Measurements from ENCODE around the gene NCEH1. TPM values are rescaled to one million over a fixed set of nuclear protein-coding genes. Genes with fewer than 3 reads are reported as not detected.
A peak's percentile ranks its signal among the peaks of the same experiment; 100 is the strongest.
"Not testable (repeated sequence)": the region's sequence is repeated elsewhere in the genome, so short reads cannot be mapped to it uniquely, and the experiment has no call there.

NCEH1 gene
- total RNA-seq, 3 donors from 2014 or later = 4.5 to 5.9 (median 4.6) TPM

DNA sequence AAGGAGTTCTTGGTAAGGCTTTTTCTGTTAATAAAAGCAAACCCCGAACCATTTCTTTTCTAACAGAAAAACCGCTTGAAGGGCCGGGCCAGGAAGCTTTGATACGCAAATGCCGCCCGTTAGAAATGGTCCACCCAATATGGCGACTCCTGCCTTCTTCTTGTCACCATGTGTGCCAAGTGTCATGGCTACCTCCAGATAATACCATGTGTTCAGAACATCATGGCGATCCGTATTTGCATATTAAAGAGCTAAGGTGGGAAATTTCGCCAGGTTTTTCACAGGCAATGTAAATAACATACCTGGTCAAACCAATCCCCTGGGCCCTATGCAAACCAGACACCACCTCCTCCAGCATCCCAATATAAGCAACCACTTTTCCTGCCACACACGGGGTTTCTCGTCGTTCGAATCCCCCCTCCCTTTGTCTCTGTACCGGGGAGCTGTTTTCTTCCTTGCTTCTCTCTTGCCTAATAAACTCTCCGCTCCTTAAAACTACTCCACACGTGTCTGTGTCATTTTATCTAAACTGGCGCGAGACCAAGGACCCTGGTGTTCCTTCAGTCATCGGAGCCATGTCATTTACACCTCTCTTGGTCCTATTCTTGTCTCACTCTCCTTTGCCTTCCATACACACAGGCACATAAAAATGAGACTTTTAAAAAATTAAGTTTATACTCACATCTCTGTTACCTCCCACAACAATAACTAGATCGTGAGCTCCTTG is 34.5 kb downstream of the NCEH1 start:
- H3K9me3 Mint-ChIP-seq = no peaks in the 10 kb centered on the region
- ATAC-seq (no peak), DNase-seq (no peak)
- H3K4me1 Mint-ChIP-seq (ENCODE audit: low read depth) = no peaks in the 10 kb centered on the region
- H3K4me3 Mint-ChIP-seq = no peak overlapping the region
- no peaks in the 10 kb centered on the region for H3K27me3 Mint-ChIP-seq (ENCODE audit: low read depth)
- no peaks in the 10 kb centered on the region for H3K36me3 Mint-ChIP-seq (ENCODE audit: insufficient read depth)

DNA sequence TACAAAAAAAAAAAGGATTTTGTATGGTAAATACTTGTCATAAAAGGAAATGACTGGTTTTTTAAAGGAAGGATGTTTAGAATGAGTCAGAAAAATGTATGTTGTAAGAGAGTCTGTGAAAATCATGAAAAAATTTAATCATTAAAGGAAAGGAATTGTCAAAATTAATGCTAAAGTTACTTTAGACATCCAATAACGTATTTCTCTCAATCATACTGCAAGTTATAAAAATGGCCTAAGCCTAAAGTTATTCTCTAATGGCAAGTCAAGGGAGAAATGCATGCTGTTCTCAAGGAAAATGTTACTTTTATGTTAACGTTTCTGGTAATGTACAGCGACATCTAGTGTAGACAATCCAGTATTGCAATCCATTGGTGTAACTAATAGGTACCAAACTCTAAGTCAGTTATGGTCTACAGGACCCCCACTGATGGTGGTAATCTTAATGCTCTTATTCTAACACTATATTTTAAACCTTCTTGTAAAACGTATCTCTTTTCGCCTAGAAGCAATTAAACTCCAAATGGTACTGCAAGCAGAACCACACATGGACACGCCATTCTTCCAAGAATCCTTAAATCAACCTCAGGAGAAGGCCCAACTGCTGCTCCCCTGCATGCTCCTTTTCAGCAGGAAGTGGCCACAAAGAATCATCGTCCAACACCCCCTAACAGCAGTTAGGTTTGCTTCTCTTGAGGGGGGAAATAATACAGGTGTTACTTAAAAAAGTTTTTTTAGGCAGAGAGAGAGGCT is 35.2 kb downstream of the NCEH1 start:
- Mint-ChIP-seq H3K4me3 (no peak overlapping the region), H3K27me3 (ENCODE audit: low read depth) (no peaks in the 10 kb centered on the region), H3K36me3 (ENCODE audit: insufficient read depth) (no peaks in the 10 kb centered on the region), H3K9me3 (no peaks in the 10 kb centered on the region), H3K4me1 (ENCODE audit: low read depth) (no peaks in the 10 kb centered on the region)
- DNase-seq (no peak), ATAC-seq (no peak)

DNA sequence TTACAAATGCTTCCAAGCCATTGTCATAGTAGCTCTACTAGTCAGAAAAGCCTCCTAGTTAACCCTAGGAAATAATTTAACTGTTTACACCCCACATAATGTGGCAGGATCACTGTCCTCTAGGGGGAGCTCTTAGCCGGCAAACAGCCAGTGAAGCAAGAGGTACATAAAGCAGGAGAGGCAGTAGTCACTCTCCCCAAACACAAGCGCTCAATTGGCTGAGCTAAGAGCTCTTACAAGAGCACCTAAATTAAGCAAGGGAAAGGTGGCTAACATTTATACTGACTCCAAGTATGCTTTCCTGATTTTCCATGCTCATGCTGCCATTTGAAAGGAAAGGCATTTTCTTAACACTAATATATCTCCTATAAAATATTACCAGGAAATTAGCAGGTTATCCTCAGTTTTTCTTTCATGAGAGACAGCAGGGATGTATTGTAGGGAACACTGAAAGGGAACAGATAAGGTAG is 37.6 kb downstream of the NCEH1 start:
- H3K4me1 Mint-ChIP-seq (ENCODE audit: low read depth) = no peaks in the 10 kb centered on the region
- H3K36me3 Mint-ChIP-seq (ENCODE audit: insufficient read depth) = no peaks in the 10 kb centered on the region
- H3K27me3 Mint-ChIP-seq (ENCODE audit: low read depth) = no peaks in the 10 kb centered on the region
- H3K9me3 Mint-ChIP-seq = no peaks in the 10 kb centered on the region
- peak in 1 of 2 donors; percentile 32 for ATAC-seq
- DNase-seq = peak; percentile 41
- H3K4me3 Mint-ChIP-seq = no peak overlapping the region

DNA sequence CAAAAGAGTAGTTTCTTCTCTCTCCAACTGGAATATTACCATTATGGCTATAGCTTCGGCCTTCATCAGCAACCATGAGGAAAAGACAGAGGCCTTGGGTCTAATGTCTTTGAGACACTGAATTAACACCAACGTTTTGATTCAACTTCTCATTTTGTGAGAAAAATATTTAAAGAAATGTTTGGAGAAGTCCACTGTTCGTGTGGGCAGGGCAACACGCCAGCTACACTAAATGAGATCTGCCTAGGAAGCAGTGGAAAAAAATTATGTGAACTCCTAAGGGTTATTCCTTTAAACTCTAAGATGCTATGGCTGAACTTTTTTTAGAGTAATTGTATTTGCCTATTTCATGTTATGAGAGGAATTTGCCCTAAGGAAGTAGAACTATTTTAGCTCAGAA is 41.8 kb downstream of the NCEH1 start:
- H3K9me3 Mint-ChIP-seq = no peaks in the 10 kb centered on the region
- peaks cover 2% of the 10 kb centered on the region for H3K36me3 Mint-ChIP-seq (ENCODE audit: insufficient read depth)
- ATAC-seq (no peak), DNase-seq (no peak)
- H3K27me3 Mint-ChIP-seq (ENCODE audit: low read depth) = no peaks in the 10 kb centered on the region
- H3K4me3 Mint-ChIP-seq = no peak overlapping the region
- peaks cover 22% of the 10 kb centered on the region for H3K4me1 Mint-ChIP-seq (ENCODE audit: low read depth)

DNA sequence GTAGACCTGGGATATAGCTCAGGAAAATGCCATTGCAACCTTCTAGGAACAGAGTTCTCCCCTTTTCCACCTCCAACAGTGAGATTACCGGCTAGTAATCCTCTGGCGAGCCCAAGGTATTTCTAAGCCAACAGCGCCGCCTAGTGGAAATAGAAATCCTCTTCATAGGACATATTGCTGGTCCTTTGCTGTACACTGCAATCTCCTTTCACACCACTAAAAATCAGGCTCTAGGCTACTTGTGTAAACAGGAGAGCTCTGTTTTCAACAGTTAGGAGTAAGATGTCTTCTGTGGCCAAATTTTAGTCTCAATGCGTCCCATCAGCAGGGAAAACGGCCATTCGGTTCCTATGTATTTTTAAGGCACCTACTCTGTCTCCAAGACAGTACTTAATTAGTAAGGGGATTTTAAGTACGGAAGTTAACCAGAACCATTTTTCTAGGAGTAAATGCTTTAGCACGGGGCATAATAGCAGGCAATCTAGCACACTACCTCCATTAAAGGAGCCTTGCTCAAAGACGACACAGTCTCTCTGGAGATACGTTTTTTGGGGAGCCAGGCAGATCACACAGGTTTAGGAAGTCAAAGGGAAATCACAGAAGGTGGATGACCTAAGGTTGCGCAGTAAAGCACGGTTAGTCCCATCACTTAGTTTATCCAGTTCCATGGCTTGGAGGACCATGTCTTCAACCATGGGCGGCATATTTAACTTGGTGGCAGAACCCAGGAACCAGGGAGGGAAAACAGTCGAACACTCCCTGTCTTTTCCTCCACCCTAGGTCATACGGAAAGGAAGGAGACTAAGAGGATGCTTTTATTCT is 43.8 kb downstream of the NCEH1 start:
- H3K4me3 Mint-ChIP-seq = no peak overlapping the region
- peak; percentile 80 to 91 for ATAC-seq
- peak; percentile 68 for DNase-seq
- H3K4me1 Mint-ChIP-seq (ENCODE audit: low read depth) = peaks cover 22% of the 10 kb centered on the region
- peaks cover 2% of the 10 kb centered on the region for H3K36me3 Mint-ChIP-seq (ENCODE audit: insufficient read depth)
- no peaks in the 10 kb centered on the region for H3K27me3 Mint-ChIP-seq (ENCODE audit: low read depth)
- no peaks in the 10 kb centered on the region for H3K9me3 Mint-ChIP-seq

DNA sequence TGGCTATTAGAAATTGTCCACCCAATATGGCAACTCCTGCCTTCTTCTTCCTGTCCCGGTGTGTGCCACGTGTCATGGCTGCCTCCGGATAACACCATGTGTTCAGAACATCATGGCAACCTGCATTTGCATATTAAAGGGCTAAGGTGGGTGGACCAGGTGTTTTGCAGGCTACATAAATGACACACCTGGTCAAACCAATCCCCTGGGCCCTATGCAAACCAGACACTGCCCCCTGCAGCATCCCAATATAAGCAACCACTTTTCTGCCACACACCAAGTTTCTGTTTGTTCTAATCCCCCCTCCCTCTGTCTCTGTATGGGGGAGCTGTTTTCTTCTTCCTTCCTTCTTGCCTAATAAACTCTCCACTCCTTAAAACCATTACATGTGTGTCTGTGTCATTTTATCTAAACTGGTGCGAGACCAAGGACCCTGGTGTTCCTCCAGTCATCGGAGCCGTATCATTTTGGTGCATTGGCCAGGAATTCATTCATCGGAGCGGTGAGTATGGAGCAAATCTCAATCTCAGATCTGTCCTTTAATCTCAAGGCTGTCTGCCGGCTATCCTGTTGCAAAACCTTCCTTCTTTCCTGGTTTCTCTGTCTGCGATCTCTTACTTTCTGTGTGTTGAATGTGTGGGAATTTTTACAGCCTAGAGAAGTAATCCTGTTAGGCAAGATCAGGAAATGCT is 44.5 kb downstream of the NCEH1 start:
- H3K27me3 Mint-ChIP-seq (ENCODE audit: low read depth) = no peaks in the 10 kb centered on the region
- H3K4me1 Mint-ChIP-seq (ENCODE audit: low read depth) = peaks cover 26% of the 10 kb centered on the region
- ATAC-seq (no peak), DNase-seq (no peak)
- H3K4me3 Mint-ChIP-seq = no peak overlapping the region
- H3K36me3 Mint-ChIP-seq (ENCODE audit: insufficient read depth) = peaks cover 2% of the 10 kb centered on the region
- no peaks in the 10 kb centered on the region for H3K9me3 Mint-ChIP-seq

DNA sequence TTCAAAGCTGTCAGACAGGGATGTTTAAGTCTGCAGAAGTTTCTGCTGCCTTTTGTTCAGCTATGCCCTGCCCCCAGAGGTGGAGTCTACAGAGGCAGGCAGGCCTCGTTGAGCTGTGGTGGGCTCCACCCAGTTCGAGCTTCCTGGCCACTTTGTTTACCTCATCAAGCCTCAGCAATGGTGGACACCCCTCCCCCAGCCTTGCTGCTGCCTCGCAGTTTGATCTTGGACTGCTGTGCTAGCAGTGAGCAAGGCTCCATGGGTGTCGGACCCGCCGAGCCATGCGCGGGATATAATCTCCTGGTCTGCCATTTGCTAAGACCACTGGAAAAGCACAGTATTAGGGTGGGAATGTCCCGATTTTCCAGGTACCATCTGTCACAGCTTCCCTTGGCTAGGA is 45.4 kb downstream of the NCEH1 start:
- H3K4me3 Mint-ChIP-seq; DNase-seq; H3K36me3 Mint-ChIP-seq (ENCODE audit: insufficient read depth); ATAC-seq; H3K27me3 Mint-ChIP-seq (ENCODE audit: low read depth); H3K9me3 Mint-ChIP-seq: not testable (repeated sequence)
- H3K4me1 Mint-ChIP-seq (ENCODE audit: low read depth) = peaks cover 33% of the 10 kb centered on the region

DNA sequence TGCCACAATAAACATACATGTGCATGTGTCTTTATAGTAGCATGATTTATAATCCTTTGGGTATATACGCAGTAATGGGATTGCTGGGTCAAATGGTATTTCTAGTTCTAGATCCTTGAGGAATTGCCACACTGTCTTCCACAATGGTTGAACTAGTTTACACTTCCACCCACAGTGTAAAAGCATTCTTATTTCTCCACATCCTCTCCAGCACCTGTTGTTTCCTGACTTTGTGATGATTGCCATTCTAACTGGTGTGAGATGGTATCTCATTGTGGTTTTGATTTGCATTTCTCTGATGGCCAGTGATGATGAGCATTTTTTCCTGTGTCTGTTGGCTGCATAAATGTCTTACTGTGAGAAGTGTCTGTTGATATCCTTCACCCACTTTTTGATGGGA is 50.4 kb downstream of the NCEH1 start:
- not testable (repeated sequence) for H3K4me3 Mint-ChIP-seq; DNase-seq; ATAC-seq; H3K9me3 Mint-ChIP-seq; H3K27me3 Mint-ChIP-seq (ENCODE audit: low read depth); H3K36me3 Mint-ChIP-seq (ENCODE audit: insufficient read depth)
- H3K4me1 Mint-ChIP-seq (ENCODE audit: low read depth) = peaks cover 21% of the 10 kb centered on the region

DNA sequence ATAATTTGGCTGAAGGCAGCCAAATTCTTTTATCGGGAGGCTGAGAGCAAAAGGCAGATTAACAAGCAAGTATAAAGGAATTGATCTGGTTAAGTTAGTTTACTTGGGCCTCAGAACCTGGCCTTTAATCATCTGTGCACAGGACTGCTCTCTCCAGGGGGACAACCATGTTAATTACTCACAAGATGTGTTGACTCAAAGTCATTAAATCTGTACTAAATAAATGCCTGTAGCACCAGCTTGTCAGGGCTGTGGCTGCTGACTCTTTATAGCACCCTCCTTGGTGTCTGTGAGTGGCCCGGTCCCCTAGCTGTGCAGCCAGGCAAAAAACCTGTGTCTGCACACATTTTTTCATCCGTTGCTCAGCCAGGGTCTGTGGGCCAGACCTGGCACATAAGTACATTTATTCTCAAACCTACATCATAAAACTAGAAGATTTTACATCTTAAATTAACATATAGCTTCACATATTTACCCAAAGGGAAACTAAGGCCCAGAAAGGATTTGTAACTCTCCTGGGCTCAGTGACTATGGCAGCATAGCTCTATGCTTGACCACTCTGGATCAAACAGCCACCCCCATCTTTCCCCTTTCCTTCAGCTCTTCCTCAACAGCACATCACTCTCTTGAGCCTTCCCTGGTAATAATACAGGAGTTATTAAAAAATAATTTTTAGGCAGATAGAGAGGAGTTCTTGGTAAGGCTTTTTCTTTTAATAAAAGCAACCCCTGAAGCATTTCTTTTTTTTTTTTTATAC is 51.4 kb downstream of the NCEH1 start:
- Mint-ChIP-seq H3K36me3 (ENCODE audit: insufficient read depth) (no peaks in the 10 kb centered on the region), H3K4me3 (no peak overlapping the region), H3K27me3 (ENCODE audit: low read depth) (no peaks in the 10 kb centered on the region), H3K9me3 (no peaks in the 10 kb centered on the region), H3K4me1 (ENCODE audit: low read depth) (peaks cover 14% of the 10 kb centered on the region)
- DNase-seq = no peak
- no peak for ATAC-seq

DNA sequence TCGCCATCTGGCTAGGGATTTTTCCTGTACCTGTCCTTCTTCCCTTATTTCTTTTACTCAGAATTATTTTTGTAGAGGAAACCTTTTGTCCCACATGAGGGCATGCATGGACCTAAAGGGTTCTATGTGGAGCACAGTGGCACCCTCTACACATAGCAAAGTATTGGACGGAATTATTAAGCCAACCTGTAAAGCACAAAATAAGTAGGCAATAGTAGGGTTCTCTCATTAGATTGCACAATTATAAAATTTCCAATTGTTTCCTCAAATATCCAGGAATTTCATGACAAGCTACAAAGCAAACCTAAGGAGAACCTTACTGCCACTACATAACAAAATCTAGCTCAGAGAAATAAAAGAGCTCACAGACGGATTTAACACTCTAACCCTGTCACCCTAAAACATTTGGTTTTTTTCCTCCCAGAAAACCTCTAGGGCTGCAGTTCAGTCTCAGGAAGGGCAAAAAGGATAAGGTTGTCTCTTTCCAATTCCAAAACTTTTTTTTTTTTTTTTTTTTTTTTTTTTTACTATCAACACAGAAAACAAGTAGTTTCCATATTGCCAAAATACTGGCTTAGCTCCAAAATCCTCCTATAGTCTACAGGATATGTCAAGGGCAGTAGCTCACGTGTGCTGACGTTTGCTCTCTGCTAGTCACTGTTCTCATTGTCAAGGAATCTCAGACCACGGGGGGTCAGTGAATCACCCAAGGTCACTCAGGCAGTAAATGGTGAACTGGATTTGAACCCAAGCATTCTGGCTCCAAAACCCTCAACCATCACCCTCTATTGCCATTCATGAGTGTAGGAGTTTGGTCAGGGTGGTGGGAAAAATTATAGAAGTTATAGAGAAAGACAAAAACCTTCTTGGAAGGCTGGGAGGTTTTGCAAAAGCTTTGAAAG is 52.3 kb downstream of the NCEH1 start:
- H3K36me3 Mint-ChIP-seq (ENCODE audit: insufficient read depth) = no peaks in the 10 kb centered on the region
- no peaks in the 10 kb centered on the region for H3K9me3 Mint-ChIP-seq
- peaks cover 13% of the 10 kb centered on the region for H3K4me1 Mint-ChIP-seq (ENCODE audit: low read depth)
- no peak overlapping the region for H3K4me3 Mint-ChIP-seq
- ATAC-seq (no peak), DNase-seq (no peak)
- H3K27me3 Mint-ChIP-seq (ENCODE audit: low read depth) = no peaks in the 10 kb centered on the region

DNA sequence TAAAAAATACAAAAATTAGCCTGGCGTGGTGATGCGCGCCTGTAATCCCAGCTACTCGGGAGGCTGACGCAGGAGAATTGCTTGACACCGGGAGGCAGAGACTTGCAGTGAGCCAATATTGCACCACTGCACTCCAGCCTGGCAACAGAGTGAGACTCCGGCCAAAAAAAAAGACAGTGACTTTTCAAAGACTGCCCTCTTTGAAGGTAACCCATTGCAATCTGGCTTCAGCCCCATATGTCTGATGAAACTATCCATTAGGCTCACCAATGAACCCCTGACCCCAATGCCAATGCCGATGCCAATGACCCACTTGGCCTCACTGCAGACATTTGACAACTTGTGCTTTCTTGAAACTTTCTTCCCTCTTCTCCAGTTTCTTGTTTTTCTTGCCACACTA is 54.3 kb downstream of the NCEH1 start:
- Mint-ChIP-seq H3K4me1 (ENCODE audit: low read depth) (peaks cover 11% of the 10 kb centered on the region), H3K9me3 (no peaks in the 10 kb centered on the region), H3K36me3 (ENCODE audit: insufficient read depth) (no peaks in the 10 kb centered on the region), H3K27me3 (ENCODE audit: low read depth) (no peaks in the 10 kb centered on the region), H3K4me3 (no peak overlapping the region)
- ATAC-seq (no peak), DNase-seq (no peak)

DNA sequence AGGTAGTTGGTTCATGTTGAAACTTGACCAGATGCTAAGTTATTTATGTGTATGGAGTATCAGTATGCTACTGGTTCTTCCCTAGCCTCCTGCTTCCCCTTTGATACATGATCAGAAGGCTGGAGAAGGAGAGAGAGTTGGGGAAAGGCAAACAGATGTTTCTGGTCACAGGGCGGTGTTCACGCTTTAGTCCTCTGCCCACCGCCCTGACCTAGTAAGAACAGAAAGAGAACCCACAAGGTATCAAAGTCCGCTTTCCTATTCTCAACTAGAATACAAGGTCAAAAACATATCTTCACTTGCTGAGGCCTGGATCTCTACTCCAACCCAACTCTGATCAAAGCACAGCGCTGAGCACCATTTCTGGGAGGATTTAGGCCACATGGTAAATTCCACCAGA is 55.5 kb downstream of the NCEH1 start:
- DNase-seq (no peak), ATAC-seq (no peak)
- no peaks in the 10 kb centered on the region for H3K36me3 Mint-ChIP-seq (ENCODE audit: insufficient read depth)
- peaks cover 2% of the 10 kb centered on the region for H3K4me1 Mint-ChIP-seq (ENCODE audit: low read depth)
- H3K27me3 Mint-ChIP-seq (ENCODE audit: low read depth) = no peaks in the 10 kb centered on the region
- no peaks in the 10 kb centered on the region for H3K9me3 Mint-ChIP-seq
- H3K4me3 Mint-ChIP-seq = no peak overlapping the region

DNA sequence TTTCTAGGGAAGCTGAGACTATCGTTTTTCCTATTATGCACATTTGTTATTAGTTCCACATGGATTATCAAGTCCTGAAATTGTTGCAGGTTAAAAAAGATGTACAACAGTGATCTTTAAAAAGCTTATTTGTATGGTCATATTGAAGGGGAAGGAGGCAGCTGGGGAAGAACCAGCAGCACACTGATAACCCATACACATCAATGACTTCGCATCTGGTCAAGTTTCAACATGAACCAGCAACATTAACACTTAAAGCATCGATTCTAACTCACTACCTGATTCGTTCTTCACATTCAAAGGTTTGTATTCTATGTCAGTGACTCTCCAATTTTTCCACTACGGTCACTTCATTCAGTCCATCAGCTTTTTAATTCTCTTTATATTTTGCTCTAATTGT is 56.4 kb downstream of the NCEH1 start:
- no peaks in the 10 kb centered on the region for H3K36me3 Mint-ChIP-seq (ENCODE audit: insufficient read depth)

More for the DNA sequence above, 56.4 kb downstream of the NCEH1 start:
- H3K9me3 Mint-ChIP-seq = no peaks in the 10 kb centered on the region
- H3K4me3 Mint-ChIP-seq = no peak overlapping the region
- H3K27me3 Mint-ChIP-seq (ENCODE audit: low read depth) = no peaks in the 10 kb centered on the region
- DNase-seq (no peak), ATAC-seq (no peak)
- H3K4me1 Mint-ChIP-seq (ENCODE audit: low read depth) = no peaks in the 10 kb centered on the region
